NCI-H460 (cell line): Measurements from ENCODE around the gene CMC4. TPM values are rescaled to one million over a fixed set of nuclear protein-coding genes. Genes with fewer than 3 reads are reported as not detected.

ENCODE experiments used
- total RNA-seq: library from RNA; depleted of rRNA; stranded (reverse); fragments of >200 nt; shearing (Covaris generic); gene quantifications from 2 replicates; pipeline ENCODE4 v1.2.3, GENCODE V29; 2014; rRNA removed

The CMC4 gene
- total RNA-seq, 1 experiment from 2014 or later, result 28.1 TPM

Other genes with a start within 250 kb of the CMC4 start
- not detected in 2 replicates for gene SMIM9, start 236.5 kb downstream of the CMC4 start, total RNA-seq
- 20.6 and 25.8 TPM in 2 replicates for gene F8A1, start 184.8 kb downstream of the CMC4 start, total RNA-seq
- 3.4 and 5.3 TPM in 2 replicates for gene F8, start 48.4 kb downstream of the CMC4 start, total RNA-seq
- gene FUNDC2, start 44.3 kb downstream of the CMC4 start, total RNA-seq, result 87.5 and 98.1 TPM in 2 replicates
- 36.1 and 39.0 TPM in 2 replicates for gene MTCP1, start within 50 bp of the CMC4 start, total RNA-seq
- 12.7 and 14.4 TPM in 2 replicates for gene BRCC3, start 372 bp upstream of the CMC4 start, total RNA-seq
- gene VBP1, start 145.3 kb upstream of the CMC4 start, total RNA-seq, result 203 and 211 TPM in 2 replicates
- 47.7 TPM in 2 replicates for gene RAB39B, start 193.4 kb upstream of the CMC4 start, total RNA-seq